Testis (tissue), 3 donors: ENCODE measurements around the gene DAG1. TPM values are rescaled to one million over a fixed set of nuclear protein-coding genes. Genes with fewer than 3 reads are reported as not detected.

Source experiments
- DNase-seq: peaks from one replicate; pipeline ENCODE4 v3.0.0-alpha.2; 2019
- H3K27ac ChIP-seq, 2 donors: fragments of 200-600 bp; sonication (generic); one replicate each; pipeline ENCODE4 v1.5.1; 2019
- H3K27me3 ChIP-seq: fragments of 200-600 bp; sonication (generic); one replicate; pipeline ENCODE4 v1.5.1; 2019
- H3K36me3 ChIP-seq: fragments of 200-600 bp; sonication (generic); one replicate; pipeline ENCODE4 v1.5.1; 2017; ENCODE audit warnings: low read depth; ENCODE audit errors: missing control alignments
- H3K4me1 ChIP-seq: fragments of 200-600 bp; sonication (generic); one replicate; pipeline ENCODE4 v1.5.1; 2019
- H3K4me3 ChIP-seq, 2 donors: fragments of 200-600 bp; sonication (generic); one replicate each; pipeline ENCODE4 v1.5.1; 2017 to 2019
- H3K9me3 ChIP-seq: fragments of 200-600 bp; sonication (generic); one replicate; pipeline ENCODE4 v1.5.1; 2017
- CTCF ChIP-seq, 3 experiments: fragments of 450-650 bp in 2 of 3; fragments of 200-600 bp in 1 of 3; sonication (generic) in 1 of 3; IDR thresholded peaks; one replicate each; pipeline ENCODE4 v1.5.1; 2016 to 2019; ENCODE audit warnings: antibody characterized with exemption in 3 of 3, mild to moderate bottlenecking in 2 of 3, moderate library complexity in 1 of 3
- POLR2A ChIP-seq: fragments of 450-650 bp; IDR thresholded peaks from one replicate; pipeline ENCODE4 v1.6.1; 2017; ENCODE audit warnings: antibody characterized with exemption, mild to moderate bottlenecking, moderate library complexity
- WGBS, 2 donors: methylation state at CpG; one replicate each; pipeline ENCODE4 v1.1.5; 2018; 5-methylcytosine and 5-hydroxymethylcytosine counted together
- intact Hi-C: fragments of 100-400 bp; cut with DNase I; formaldehyde crosslinking; loops from one replicate; pipeline ENCODE4 v1.15.1; 2023; ENCODE audit warnings: low total_unique reads
- polyA plus RNA-seq: library from polyadenylated mRNA; stranded (reverse); fragments of 350-450 nt; fragmentation: Illumina TruSeq; extraction: RNeasy Lipid Tissue Mini Kit (QIAGEN cat#74804); gene quantifications from one replicate; pipeline ENCODE4 v1.2.3, GENCODE V29; 2014; ENCODE audit warnings: low read depth, low replicate concordance; ENCODE audit not compliant: insufficient read depth
- total RNA-seq, 2 donors: library from RNA; depleted of rRNA; stranded (reverse); fragments of >200 nt; gene quantifications; one replicate each; pipeline ENCODE4 v1.2.3, GENCODE V29; 2016

Gene DAG1
- total and polyA plus RNA-seq, 3 donors from 2014 or later = 85.8 to 216 (median 169) TPM

GRCh38 chr3:49460956-49461355, 9.1 kb upstream of the DAG1 start:
- H3K27ac ChIP-seq = peak overlapping the region; percentile 1 to 51
- H3K27me3 ChIP-seq = no peaks in the 10 kb centered on the region
- H3K36me3 ChIP-seq = no peaks in the 10 kb centered on the region
- H3K4me3 ChIP-seq = no peak overlapping the region
- intact Hi-C loops = no loop called here
- WGBS, 2 donors = 82% methylated on average over 4 of the region's 4 CpGs
- TF ChIP-seq POLR2A (no peak), CTCF (IDR thresholded peaks at IDR 0.05) (no peak)
- H3K4me1 ChIP-seq = peaks cover 56% of the 10 kb centered on the region
- no peak for DNase-seq
- H3K9me3 ChIP-seq = no peaks in the 10 kb centered on the region

GRCh38 chr3:49461443-49462171, 8.5 kb upstream of the DAG1 start:
- intact Hi-C loops = no loop called here
- Histone ChIP-seq H3K27ac (peak overlapping the region; percentile 1 to 51), H3K4me3 (no peak overlapping the region), H3K9me3 (no peaks in the 10 kb centered on the region), H3K36me3 (no peaks in the 10 kb centered on the region), H3K4me1 (peaks cover 62% of the 10 kb centered on the region), H3K27me3 (no peaks in the 10 kb centered on the region)
- TF ChIP-seq POLR2A = no peak
- no peak for TF ChIP-seq CTCF (IDR thresholded peaks at IDR 0.05)
- 41 to 61% methylated on average over 1 of the region's 1 CpG for WGBS, 2 donors
- DNase-seq = peak; percentile 50

GRCh38 chr3:49462222-49462621, 7.8 kb upstream of the DAG1 start:
- no peak for DNase-seq
- Histone ChIP-seq H3K4me3 (no peak overlapping the region), H3K27ac (peak overlapping the region; percentile 1 to 51), H3K36me3 (no peaks in the 10 kb centered on the region), H3K4me1 (peaks cover 67% of the 10 kb centered on the region), H3K27me3 (no peaks in the 10 kb centered on the region), H3K9me3 (no peaks in the 10 kb centered on the region)
- intact Hi-C loops = no loop called here
- 43 to 64% methylated on average over 3 of the region's 3 CpGs for WGBS, 2 donors
- TF ChIP-seq CTCF (IDR thresholded peaks at IDR 0.05) (no peak), POLR2A (no peak)

- DNase-seq = peak; percentile 91
- peak overlapping the region; percentile 67 to 80 for H3K27ac ChIP-seq
- no peaks in the 10 kb centered on the region for H3K9me3 ChIP-seq
- TF ChIP-seq CTCF (IDR thresholded peaks at IDR 0.05) (no peak), POLR2A (no peak)
- 67 to 73% methylated on average over 18 of the region's 18 CpGs for WGBS, 2 donors
- H3K4me3 ChIP-seq = no peak overlapping the region
- intact Hi-C loops = no loop called here
- H3K27me3 ChIP-seq = no peaks in the 10 kb centered on the region
- H3K36me3 ChIP-seq = no peaks in the 10 kb centered on the region
- peaks cover 61% of the 10 kb centered on the region for H3K4me1 ChIP-seq
Observed at GRCh38 chr3:49465270-49466034, 4.6 kb upstream of the DAG1 start.
